Ectodermal cell (in vitro differentiated cells): ENCODE results near the gene INPP5E.

Experiments used
- H3K27ac ChIP-seq: 2 replicates; pipeline ENCODE4 v1.7.0; 2013; ENCODE audit warnings: mild to moderate bottlenecking, low read depth, low read length; ENCODE audit not compliant: insufficient read depth, poor library complexity, severe bottlenecking
- H3K27me3 ChIP-seq: 2 replicates; pipeline ENCODE4 v1.7.0; 2013; ENCODE audit warnings: mild to moderate bottlenecking, low read length; ENCODE audit not compliant: insufficient read depth, control insufficient read depth, poor library complexity, severe bottlenecking
- H3K36me3 ChIP-seq: one replicate; pipeline ENCODE4 v1.7.0; 2013; ENCODE audit warnings: low read length; ENCODE audit not compliant: control insufficient read depth, insufficient read depth
- H3K4me1 ChIP-seq: one replicate; pipeline ENCODE4 v1.7.0; 2013; ENCODE audit warnings: low read length; ENCODE audit not compliant: control insufficient read depth, insufficient read depth
- H3K4me3 ChIP-seq: 2 replicates; pipeline ENCODE4 v1.7.0; 2013; ENCODE audit warnings: low read depth, low read length, control low read depth; ENCODE audit not compliant: insufficient read depth
- H3K9me3 ChIP-seq: 2 replicates; pipeline ENCODE4 v1.7.0; 2013; ENCODE audit warnings: mild to moderate bottlenecking, low read length, moderate library complexity; ENCODE audit not compliant: control insufficient read depth
- WGBS, 2 experiments: methylation state at CpG; one replicate each; pipeline ENCODE4 v1.1.7; 2013; ENCODE audit warnings: missing lambda C conversion rate in 2 of 2; 5-methylcytosine and 5-hydroxymethylcytosine counted together

The INPP5E gene

DNA sequence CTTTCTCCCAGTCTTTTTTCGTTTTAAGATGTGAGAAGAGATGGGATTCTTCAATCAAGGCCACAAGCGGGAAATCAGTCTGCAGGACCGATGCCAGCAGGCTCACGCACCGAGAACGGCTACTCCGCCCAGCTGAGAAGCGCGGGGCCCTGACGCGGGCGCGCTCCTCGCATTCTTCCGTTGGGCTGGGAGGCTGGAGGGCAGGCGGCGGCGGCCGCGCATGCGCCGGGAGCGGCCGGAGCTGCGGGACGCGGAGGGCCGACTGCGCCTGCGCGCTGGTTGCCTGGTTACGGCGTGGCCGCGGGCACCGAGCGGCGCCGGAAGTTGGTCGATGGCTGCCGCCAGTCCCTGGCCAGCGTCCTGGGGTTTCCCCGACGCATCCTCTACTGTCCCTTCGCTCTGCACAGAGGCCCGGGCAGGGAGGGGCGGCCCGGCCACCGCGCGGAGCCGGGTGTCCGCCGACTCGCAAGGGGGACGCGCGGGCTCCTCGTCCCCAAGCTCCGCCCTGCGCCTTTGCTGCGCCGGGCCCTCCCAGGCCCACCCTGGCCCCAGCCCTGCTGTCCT lies 44.0 kb upstream of the INPP5E start:
- H3K27me3 ChIP-seq: no peaks in the 10 kb centered on the region
- peak overlapping the region; percentile 69 for H3K4me3 ChIP-seq
- H3K4me1 ChIP-seq: peaks cover 11% of the 10 kb centered on the region
- H3K27ac ChIP-seq: peak overlapping the region; percentile 100
- 1% methylated on average over 63 of the region's 63 CpGs for WGBS, 2 experiments
- H3K36me3 ChIP-seq: no peaks in the 10 kb centered on the region
- no peaks in the 10 kb centered on the region for H3K9me3 ChIP-seq

DNA sequence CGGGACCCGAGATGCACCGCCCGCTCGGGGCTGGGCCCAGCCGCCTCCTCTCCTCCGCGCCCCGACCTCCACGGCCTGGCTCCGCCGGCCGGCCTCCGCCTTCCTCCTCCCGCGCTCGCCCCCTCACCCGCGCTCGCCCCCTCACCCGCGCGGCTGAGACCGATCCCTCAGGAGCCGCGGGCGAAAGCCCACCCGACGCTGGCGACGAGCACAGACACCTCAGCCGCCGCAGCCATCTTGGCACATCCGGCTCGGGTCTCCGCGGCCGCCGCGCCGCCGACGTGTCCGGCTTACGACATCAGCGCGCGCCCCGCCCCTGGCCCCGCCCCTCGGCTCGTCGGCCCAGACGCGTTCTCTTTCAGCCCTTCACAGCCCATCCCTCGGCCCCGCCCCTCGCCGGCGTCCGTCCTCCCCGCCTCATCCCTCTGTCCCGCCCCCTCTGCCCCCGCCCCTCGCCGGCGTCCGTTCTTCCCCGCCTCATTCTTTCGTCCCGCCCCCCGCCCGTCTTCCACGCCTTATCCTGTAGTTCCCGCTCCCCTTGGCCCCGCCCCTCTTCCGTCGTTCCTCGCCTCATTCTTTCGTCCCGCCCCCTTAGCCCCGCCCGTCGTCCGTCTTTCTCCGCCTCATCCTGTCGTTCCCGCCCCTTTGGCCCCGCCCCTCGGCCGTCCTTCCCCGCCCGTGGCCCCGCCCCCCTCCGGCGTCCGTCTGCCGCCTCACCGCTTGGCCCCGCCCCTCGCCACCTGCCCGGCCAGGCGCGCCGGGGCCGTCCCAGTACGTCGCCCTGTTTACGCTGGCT lies 43.3 kb upstream of the INPP5E start, which contains the start of gene SEC16A:
Gene SEC16A (minus strand): TSS at position 248 of the 796 bp plus-strand sequence. CDS start 5,425 bp downstream, outside the sequence.
- WGBS, 2 experiments: 0% methylated on average over 106 to 109 of the region's 109 CpGs
- H3K4me1 ChIP-seq: peaks cover 11% of the 10 kb centered on the region
- no peaks in the 10 kb centered on the region for H3K9me3 ChIP-seq
- peak within 1 kb of the TSS; percentile 95 for H3K4me3 ChIP-seq
- no peaks in the 10 kb centered on the region for H3K36me3 ChIP-seq
- H3K27me3 ChIP-seq: no peaks in the 10 kb centered on the region
- H3K27ac ChIP-seq: peak within 1 kb of the TSS; percentile 100

DNA sequence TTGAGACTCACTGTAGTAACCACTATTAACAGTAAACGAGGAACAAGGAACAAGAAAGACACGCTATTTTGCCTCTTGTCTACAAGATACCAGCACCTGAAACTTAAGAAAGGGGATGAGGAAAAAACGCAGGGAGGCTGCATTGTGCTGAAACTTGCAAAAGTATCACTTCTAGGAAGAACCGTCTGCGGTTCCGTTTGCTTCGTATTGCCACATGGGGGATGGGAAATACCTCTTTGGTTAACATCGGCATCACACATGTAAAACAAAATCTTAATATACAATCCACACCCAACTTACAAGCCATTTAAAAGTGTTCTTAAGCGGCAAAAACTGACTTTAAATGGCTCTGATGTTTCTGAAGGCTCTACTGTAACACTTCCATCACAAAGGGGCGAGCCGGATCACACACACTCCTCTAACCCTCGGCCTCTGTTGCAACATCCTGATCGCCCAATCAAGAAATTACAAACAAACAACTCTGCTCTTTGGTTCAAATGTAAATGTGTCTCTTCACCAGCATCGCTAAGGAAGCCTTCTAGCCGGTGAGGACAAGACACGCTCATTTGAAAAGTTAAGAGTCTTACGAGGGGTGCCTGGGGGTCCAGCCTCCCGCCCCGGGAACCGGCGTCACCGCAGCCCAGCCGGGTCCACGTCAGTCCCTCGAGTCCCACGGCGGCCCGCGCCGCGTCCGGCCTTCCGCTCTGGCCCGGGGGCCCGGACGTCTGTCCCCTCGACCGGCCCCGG lies 42.6 kb upstream of the INPP5E start:
- Histone ChIP-seq H3K9me3 (no peaks in the 10 kb centered on the region), H3K4me3 (peak overlapping the region; percentile 95), H3K27ac (peak overlapping the region; percentile 91), H3K36me3 (peaks cover 4% of the 10 kb centered on the region), H3K4me1 (peaks cover 11% of the 10 kb centered on the region), H3K27me3 (no peaks in the 10 kb centered on the region)
- WGBS, 2 experiments: 2% methylated on average over 39 of the region's 39 CpGs

DNA sequence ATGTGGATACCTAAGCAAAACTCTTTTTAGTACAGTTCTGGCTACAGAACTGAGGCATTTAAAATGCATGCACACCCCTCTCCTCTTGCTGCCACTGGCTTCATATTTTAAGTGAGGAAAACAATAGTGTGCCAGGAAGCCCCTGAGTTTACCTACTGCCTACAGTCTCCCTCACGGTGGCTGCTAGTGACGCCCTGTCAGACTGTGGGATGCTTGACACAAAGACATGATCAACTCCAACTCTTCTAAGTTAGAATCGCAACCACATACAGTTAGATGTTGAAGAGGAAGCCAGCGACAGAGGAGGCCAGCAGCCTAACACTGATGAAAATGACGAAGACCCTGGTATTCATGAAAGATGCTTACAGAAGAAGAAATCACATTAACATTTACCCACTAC lies 41.9 kb upstream of the INPP5E start:
- Histone ChIP-seq H3K4me3 (peak overlapping the region; percentile 95), H3K27ac (no peak overlapping the region), H3K27me3 (no peaks in the 10 kb centered on the region), H3K36me3 (peaks cover 10% of the 10 kb centered on the region), H3K9me3 (no peaks in the 10 kb centered on the region), H3K4me1 (peaks cover 11% of the 10 kb centered on the region)
- 70 to 72% methylated on average over 5 of the region's 5 CpGs for WGBS, 2 experiments

DNA sequence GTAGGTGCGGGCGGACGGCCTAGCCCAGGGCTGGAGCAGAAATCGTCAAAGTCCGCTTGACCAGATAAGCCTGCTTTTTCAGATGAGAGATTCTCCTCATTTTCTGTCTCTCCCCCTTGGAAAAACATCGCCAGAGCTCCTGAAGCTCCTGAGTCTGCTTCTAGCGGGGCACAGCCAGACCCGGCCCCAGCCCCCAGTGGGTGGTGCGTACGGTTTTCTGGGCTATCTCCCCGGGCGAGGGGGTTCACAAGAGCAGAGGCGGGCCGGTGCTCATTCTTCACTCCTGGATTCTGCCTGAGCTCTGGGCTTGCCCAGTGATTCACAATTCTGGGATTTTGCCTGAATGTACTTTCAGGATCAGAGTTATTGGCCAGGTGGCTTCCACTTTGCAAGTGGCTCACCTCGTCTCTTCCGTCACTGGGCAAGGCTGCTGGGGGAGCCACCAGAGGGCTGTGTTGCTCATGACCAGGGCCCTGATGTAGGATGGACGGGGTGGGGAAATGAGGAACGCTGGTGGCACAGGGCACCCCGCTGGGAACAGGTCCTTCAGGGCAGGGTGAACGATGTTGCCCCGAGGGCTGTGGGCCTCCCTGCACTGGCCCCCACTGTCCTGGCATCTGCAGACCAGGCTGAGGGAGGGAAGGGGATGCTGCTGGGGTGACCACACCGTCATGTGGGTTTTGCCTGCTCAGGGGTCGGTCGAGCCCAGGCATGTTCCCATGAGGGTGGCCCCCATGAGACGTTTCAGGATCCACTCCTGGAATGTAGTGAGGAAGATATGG lies 36.9 kb upstream of the INPP5E start:
- peaks cover 49% of the 10 kb centered on the region for H3K36me3 ChIP-seq
- no peak overlapping the region for H3K4me3 ChIP-seq
- peaks cover 2% of the 10 kb centered on the region for H3K4me1 ChIP-seq
- H3K9me3 ChIP-seq: no peaks in the 10 kb centered on the region
- H3K27me3 ChIP-seq: no peaks in the 10 kb centered on the region
- no peak overlapping the region for H3K27ac ChIP-seq
- 94 to 96% methylated on average over 25 of the region's 25 CpGs for WGBS, 2 experiments

DNA sequence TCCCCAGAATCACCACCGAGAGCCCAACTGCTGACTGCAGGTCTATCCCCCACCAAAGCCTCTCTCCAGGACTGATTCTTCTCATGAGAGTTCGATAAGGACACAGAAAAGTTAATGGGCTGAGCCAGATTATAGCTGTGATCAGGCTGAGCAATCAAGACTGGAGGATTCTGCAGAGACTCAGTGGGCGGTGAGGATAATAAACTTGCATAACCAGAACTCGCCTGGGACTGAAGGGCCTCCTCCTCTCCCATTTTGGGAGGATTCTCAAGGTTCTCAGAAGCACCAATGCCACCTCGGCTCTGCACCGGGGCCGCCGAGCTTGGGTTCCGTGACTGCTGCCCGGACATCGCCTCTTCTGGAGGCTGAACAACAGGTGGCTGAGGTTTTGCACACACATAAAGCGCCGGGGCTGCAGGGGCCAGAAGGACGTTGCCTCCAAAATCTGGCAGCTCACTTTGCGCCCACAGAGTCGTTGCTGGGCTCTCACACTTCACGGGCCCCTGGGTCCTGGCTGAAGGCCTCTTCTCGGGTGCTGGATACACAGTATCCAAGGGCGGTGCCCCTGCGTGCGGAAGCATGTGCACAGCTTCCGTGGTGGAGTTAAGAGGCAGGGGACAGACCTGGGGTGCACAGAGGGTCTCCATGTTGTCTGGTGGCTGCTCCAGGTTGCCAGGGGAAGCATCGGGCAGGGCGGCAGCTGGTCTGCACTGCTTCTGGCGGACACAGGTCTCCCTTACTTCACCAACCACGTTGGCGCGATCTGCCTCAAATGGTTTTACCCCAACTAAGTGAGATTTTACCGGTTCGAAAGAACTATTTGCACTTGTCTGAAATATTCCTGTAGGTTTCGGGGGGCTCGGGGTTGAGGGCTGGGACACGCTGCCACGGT lies 35.6 kb upstream of the INPP5E start:
- Histone ChIP-seq H3K27ac (no peak overlapping the region), H3K4me3 (no peak overlapping the region), H3K36me3 (peaks cover 55% of the 10 kb centered on the region), H3K4me1 (no peaks in the 10 kb centered on the region), H3K27me3 (no peaks in the 10 kb centered on the region), H3K9me3 (no peaks in the 10 kb centered on the region)
- WGBS, 2 experiments: 95 to 97% methylated on average over 34 of the region's 34 CpGs

DNA sequence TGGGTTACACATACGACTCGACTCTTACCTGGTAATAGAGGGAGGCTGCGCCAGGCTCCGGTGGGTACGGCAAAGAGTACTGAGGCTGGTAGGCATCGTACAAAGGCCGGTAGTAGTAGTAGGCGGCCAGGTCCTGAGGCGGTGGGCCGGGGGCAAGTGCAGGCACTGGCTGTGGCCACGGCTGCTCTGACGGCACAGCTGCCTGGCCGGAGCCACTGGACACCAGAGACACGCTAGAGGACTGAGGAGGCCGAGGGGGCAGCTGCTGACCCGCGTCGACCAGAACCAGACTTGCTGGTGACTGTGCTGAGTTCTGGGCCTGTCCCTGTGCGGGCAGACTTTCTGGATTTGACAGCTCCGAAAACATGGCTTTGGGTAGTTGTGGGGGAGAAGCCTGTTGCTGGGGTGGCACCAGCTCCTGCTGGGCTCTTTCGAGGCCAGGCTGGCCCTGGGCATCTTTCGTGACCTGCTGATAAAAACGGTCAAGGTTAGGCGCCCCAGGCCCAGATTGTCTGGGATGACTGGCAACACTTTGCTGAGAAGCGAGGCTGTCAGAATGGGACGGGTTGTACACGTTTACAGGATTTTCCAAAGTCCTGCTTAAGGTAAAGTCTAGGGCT lies 34.5 kb upstream of the INPP5E start:
- WGBS, 2 experiments: 92% methylated on average over 27 of the region's 27 CpGs
- no peak overlapping the region for H3K4me3 ChIP-seq

DNA sequence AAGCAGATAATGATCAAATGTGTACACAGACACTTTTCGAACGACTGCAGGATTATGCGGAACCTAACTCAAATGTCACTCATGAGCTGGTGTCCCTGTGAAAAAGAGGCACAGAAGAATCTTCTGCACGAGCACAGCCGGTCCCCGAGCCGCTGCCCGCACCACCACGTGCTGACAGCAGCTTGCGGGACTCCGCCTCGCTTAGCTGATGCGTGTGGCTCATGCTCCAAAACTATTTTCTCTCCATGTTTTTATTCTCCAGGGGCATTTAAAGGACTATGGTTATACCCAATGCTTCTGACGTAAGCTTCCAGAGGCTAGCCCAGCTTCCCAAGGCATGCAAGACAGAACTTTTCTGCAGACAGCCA lies 33.7 kb upstream of the INPP5E start:
- Histone ChIP-seq H3K4me1 (no peaks in the 10 kb centered on the region), H3K27ac (no peak overlapping the region), H3K9me3 (no peaks in the 10 kb centered on the region), H3K4me3 (no peak overlapping the region), H3K36me3 (peaks cover 56% of the 10 kb centered on the region), H3K27me3 (no peaks in the 10 kb centered on the region)
- WGBS, 2 experiments: 95 to 96% methylated on average over 14 of the region's 14 CpGs

More for the DNA sequence above, 34.5 kb upstream of the INPP5E start:
- no peaks in the 10 kb centered on the region for H3K9me3 ChIP-seq
- peaks cover 55% of the 10 kb centered on the region for H3K36me3 ChIP-seq
- H3K27ac ChIP-seq: no peak overlapping the region
- H3K27me3 ChIP-seq: no peaks in the 10 kb centered on the region
- H3K4me1 ChIP-seq: no peaks in the 10 kb centered on the region
